Endothelial cell of umbilical vein (primary cell): ENCODE results near the gene CDIPT. TPM values are rescaled to one million over a fixed set of nuclear protein-coding genes. Genes with fewer than 3 reads are reported as not detected.

Source experiments
- BruUV-seq: library from RNA; stranded (reverse); fragments of 400-500 nt; replicated peaks from 2 replicates; lab custom pipeline; 2021; lab: Mats Ljungman, UMichigan
- CTCF ChIA-PET: fragments of 300-600, 350-600 bp; sonication (Branson Sonifier 250); formaldehyde crosslinking; loops from one replicate; lab custom pipeline; 2021; ENCODE audit warnings: antibody characterized with exemption, inconsistent platforms; lab: Charles Lee
- POLR2A ChIA-PET: fragments of 300-600, 350-600 bp; sonication (Branson Sonifier 250); formaldehyde crosslinking; loops from one replicate; lab custom pipeline; 2021; ENCODE audit warnings: antibody characterized with exemption, inconsistent platforms; lab: Charles Lee
- DNase-seq: peaks from one replicate; pipeline ENCODE4 v3.0.0-alpha.2; 2011; ENCODE audit warnings: low read depth, low spot score
- FAIRE-seq: peaks from 2 replicates; lab custom pipeline; 2011; peaks lifted over from hg19 to GRCh38; lab: Jason Lieb, UNC
- H2AFZ ChIP-seq: 2 replicates; pipeline ENCODE4 v1.6.0; 2012; ENCODE audit warnings: low read depth, low read length, control low read depth, inconsistent platforms
- H3K27ac ChIP-seq: 2 replicates; pipeline ENCODE4 v1.5.1; 2011; ENCODE audit warnings: low read depth, mild to moderate bottlenecking, control low read depth, low read length, moderate library complexity; ENCODE audit not compliant: insufficient read depth
- H3K27me3 ChIP-seq, 2 experiments: 2 replicates each; pipeline versions ENCODE4 v1.6.0 to v1.6.1; 2011; ENCODE audit warnings: low read length in 2 of 2, mixed read lengths in 1 of 2; ENCODE audit not compliant: control insufficient read depth in 2 of 2, insufficient read depth in 2 of 2
- H3K36me3 ChIP-seq, 2 experiments: 2 replicates in 1 of 2; 3 replicates in 1 of 2; pipeline ENCODE4 v1.5.1; 2011; ENCODE audit warnings: low read length in 2 of 2, mild to moderate bottlenecking in 1 of 2, moderate library complexity in 1 of 2; ENCODE audit not compliant: control insufficient read depth in 2 of 2, insufficient read depth in 2 of 2; ENCODE audit errors: extremely low read depth in 1 of 2
- H3K4me1 ChIP-seq: 3 replicates; pipeline ENCODE4 v1.5.1; 2011; ENCODE audit warnings: mild to moderate bottlenecking, low read length; ENCODE audit not compliant: control insufficient read depth, insufficient read depth; ENCODE audit errors: extremely low read depth
- H3K4me2 ChIP-seq: 2 replicates; pipeline ENCODE4 v1.6.1; 2011; ENCODE audit warnings: low read length, control low read depth, mixed read lengths; ENCODE audit not compliant: insufficient read depth
- H3K4me3 ChIP-seq, 3 experiments: fragments of 200-600 bp in 1 of 3; sonication (generic), shearing (Covaris generic) in 1 of 3; replicated peaks in 1 of 3; 2 replicates each; pipeline ENCODE4 v1.5.1; 2011 to 2016; ENCODE audit warnings: control low read depth in 3 of 3, low read length in 3 of 3, mild to moderate bottlenecking in 2 of 3, inconsistent platforms in 1 of 3, low read depth in 1 of 3, moderate library complexity in 1 of 3; ENCODE audit not compliant: insufficient read depth in 1 of 3
- H3K79me2 ChIP-seq: 2 replicates; pipeline ENCODE4 v1.6.0; 2012; ENCODE audit warnings: low read length, inconsistent platforms; ENCODE audit not compliant: control insufficient read depth, insufficient read depth
- H3K9ac ChIP-seq: replicated peaks from 2 replicates; pipeline ENCODE3; 2011; ENCODE audit warnings: low read length, control low read depth; ENCODE audit not compliant: insufficient read depth; ENCODE audit errors: extremely low read depth
- H3K9me1 ChIP-seq: replicated peaks from 3 replicates; pipeline ENCODE4 v1.6.0; 2011; ENCODE audit warnings: mild to moderate bottlenecking, low read length; ENCODE audit not compliant: control insufficient read depth, insufficient read depth; ENCODE audit errors: extremely low read depth
- H3K9me3 ChIP-seq: replicated peaks from 2 replicates; pipeline ENCODE4 v1.5.1; 2012; ENCODE audit warnings: low read length, inconsistent platforms; ENCODE audit not compliant: control insufficient read depth, insufficient read depth
- H4K20me1 ChIP-seq: replicated peaks from 2 replicates; pipeline ENCODE3; 2011; ENCODE audit warnings: mild to moderate bottlenecking, low read length; ENCODE audit not compliant: control insufficient read depth, insufficient read depth; ENCODE audit errors: extremely low read depth
- EZH2 ChIP-seq: IDR thresholded peaks from 2 replicates; pipeline ENCODE4 v1.6.1; 2012; ENCODE audit warnings: borderline replicate concordance, low read depth, mild to moderate bottlenecking, moderate library complexity, low read length, inconsistent platforms; ENCODE audit not compliant: severe bottlenecking
- FOS ChIP-seq: IDR thresholded peaks from 2 replicates; pipeline ENCODE4 v1.6.1; 2011; ENCODE audit warnings: mild to moderate bottlenecking, low read length, moderate library complexity, borderline replicate concordance; ENCODE audit not compliant: insufficient read depth
- JUN ChIP-seq: IDR thresholded peaks from 2 replicates; pipeline ENCODE4 v1.6.1; 2011; ENCODE audit warnings: borderline replicate concordance, low read depth; ENCODE audit not compliant: insufficient read length, insufficient read depth
- MAX ChIP-seq: IDR thresholded peaks from 2 replicates; pipeline ENCODE4 v1.6.1; 2011; ENCODE audit not compliant: insufficient read depth, insufficient read length
- MYC ChIP-seq: IDR thresholded peaks from one replicate; pipeline ENCODE4 v1.6.1; 2011; ENCODE audit warnings: mild to moderate bottlenecking, low read depth, low read length
- POLR2A ChIP-seq: IDR thresholded peaks from 2 replicates; pipeline ENCODE4 v1.6.1; 2012; ENCODE audit warnings: low read depth, mild to moderate bottlenecking, control low read depth, low read length
- POLR2AphosphoS5 ChIP-seq: IDR thresholded peaks from 2 replicates; pipeline ENCODE4 v1.6.1; 2012; ENCODE audit warnings: low read depth, mild to moderate bottlenecking, control low read depth, low read length, moderate library complexity; ENCODE audit not compliant: insufficient read depth
- dilution Hi-C: fragments of 300-500 bp; cut with MboI; formaldehyde crosslinking; loops from one replicate; pipeline ENCODE4 v1.15.0; 2019; ENCODE audit warnings: low sequenced_read_pairs; ENCODE audit not compliant: extremely low pct_ligation_motif_present
- intact Hi-C: fragments of 100-400 bp; cut with micrococcal nuclease; formaldehyde crosslinking; loops from one replicate; pipeline ENCODE4 v1.10.0; 2022
- polyA plus RNA-seq, 4 experiments: library from polyadenylated mRNA; depleted of rRNA in 3 of 4; stranded (reverse) in 3 of 4; unstranded in 1 of 4; fragments of >200 nt; gene quantifications; 2 replicates each; pipeline versions ENCODE4 v1.2.1 to v1.2.3, GENCODE V29; 2011 to 2012; ENCODE audit warnings: missing spikeins in 1 of 4
- total RNA-seq: library from RNA; stranded (reverse); gene quantifications from 2 replicates; pipeline ENCODE4 v1.2.3, GENCODE V29; 2021

Gene CDIPT
- total and polyA plus RNA-seq, 2 donors (not counting 3 experiments of a cell fraction or from before 2014, with no cell fraction given) = 68.7 to 161 TPM

- no peaks in the 10 kb centered on the region for H3K9me1 ChIP-seq
- no TSS peak for BruUV-seq
- H4K20me1 ChIP-seq = no peaks in the 10 kb centered on the region
- H3K4me1 ChIP-seq = peaks cover 47% of the 10 kb centered on the region
- H3K79me2 ChIP-seq = peaks cover 29% of the 10 kb centered on the region
- peak overlapping the region; percentile 35 for H3K27ac ChIP-seq
- peak overlapping the region; percentile 64 for H2AFZ ChIP-seq
- H3K9ac ChIP-seq = peak overlapping the region; percentile 36
- FAIRE-seq = peak; percentile 98
- peak overlapping the region; percentile 85 for H3K4me2 ChIP-seq
- peak; percentile 94 for DNase-seq
- no peaks in the 10 kb centered on the region for H3K9me3 ChIP-seq
- dilution Hi-C loops = no loop called here
- CTCF ChIA-PET = interaction anchor here (0.6 to 4.0 kb wide), 3 partner anchors 37 to 111 kb away, joined by 3 to 29 read pairs (median 4); no protein-coding TSS in a partner anchor
- POLR2A ChIA-PET = no interaction called here
- H3K36me3 ChIP-seq = peaks cover 0 to 14% of the 10 kb centered on the region in 2 experiments
- intact Hi-C loops = loop anchor here (1.0 to 2.0 kb wide), 2 partner anchors 51 to 185 kb away; partner anchors contain the start of genes CDIPT and INO80E
- no peaks in the 10 kb centered on the region for H3K27me3 ChIP-seq
- peak overlapping the region; percentile 39 to 49 (median 46) for H3K4me3 ChIP-seq
- TF ChIP-seq MAX (no peak), POLR2A (peak; percentile 32), JUN (no peak), EZH2 (no peak), POLR2AphosphoS5 (peak; percentile 53), FOS (no peak), MYC (no peak)
Measured at GRCh38 chr16:29811170-29811895, 51.7 kb downstream of the CDIPT start.
